IMR-90 (cell line): ENCODE measurements around the gene DTD1. TPM values are rescaled to one million over a fixed set of nuclear protein-coding genes. Genes with fewer than 3 reads are reported as not detected.

Source experiments
- ATAC-seq: fragments of 200-7000 bp; cut with Tn5 transposase; 2 replicates; pipeline ENCODE4 v1.9.1; 2020; ENCODE audit warnings: low read depth, mild to moderate bottlenecking, moderate library complexity
- BruUV-seq: library from RNA; stranded (reverse); fragments of 400-500 nt; replicated peaks from 2 replicates; lab custom pipeline; 2021; lab: Mats Ljungman, UMichigan
- CTCF ChIA-PET: fragments of 300-600 bp; formaldehyde crosslinking; extraction: SDS; loops from one replicate; lab custom pipeline; 2021; ENCODE audit warnings: antibody characterized with exemption; lab: Yijun Ruan, JAX
- POLR2A ChIA-PET: fragments of 300-600 bp; sonication (Branson Sonifier 250); formaldehyde crosslinking; loops from one replicate; lab custom pipeline; 2022; ENCODE audit warnings: antibody characterized with exemption; ENCODE audit not compliant: unreplicated experiment; lab: Charles Lee
- DNase-seq: peaks from one replicate; pipeline ENCODE4 v3.0.0; 2013
- H2AFZ ChIP-seq: replicated peaks from 2 replicates; pipeline ENCODE3; 2013; ENCODE audit warnings: low read length, mild to moderate bottlenecking; ENCODE audit not compliant: poor library complexity
- H2AK5ac ChIP-seq: 2 replicates; pipeline ENCODE4 v1.6.1; 2013; ENCODE audit warnings: low read depth, low read length, inconsistent platforms
- H2AK9ac ChIP-seq: replicated peaks from 2 replicates; pipeline ENCODE3; 2013; ENCODE audit warnings: mild to moderate bottlenecking, low read depth, low read length, moderate library complexity; ENCODE audit not compliant: poor library complexity
- H2BK120ac ChIP-seq: 2 replicates; pipeline ENCODE4 v1.6.1; 2013; ENCODE audit warnings: low read depth, low read length, inconsistent platforms
- H2BK15ac ChIP-seq: 3 replicates; pipeline ENCODE4 v1.6.1; 2013; ENCODE audit warnings: low read depth, low read length, inconsistent platforms
- H2BK20ac ChIP-seq: 2 replicates; pipeline ENCODE4 v1.6.1; 2013; ENCODE audit warnings: low read depth, mild to moderate bottlenecking, inconsistent platforms, low read length, moderate library complexity
- H2BK5ac ChIP-seq: 2 replicates; pipeline ENCODE4 v1.6.1; 2013; ENCODE audit warnings: mild to moderate bottlenecking, low read depth, low read length, inconsistent platforms; ENCODE audit not compliant: poor library complexity, severe bottlenecking
- H3K14ac ChIP-seq: replicated peaks from 2 replicates; pipeline ENCODE4 v1.6.1; 2013; ENCODE audit warnings: low read depth, low read length, inconsistent platforms
- H3K18ac ChIP-seq: 2 replicates; pipeline ENCODE4 v1.6.1; 2013; ENCODE audit warnings: low read depth, low read length, control low read depth
- H3K23ac ChIP-seq: 2 replicates; pipeline ENCODE4 v1.6.1; 2013; ENCODE audit warnings: low read depth, low read length, inconsistent platforms
- H3K27ac ChIP-seq: 2 replicates; pipeline ENCODE4 v1.5.1; 2013; ENCODE audit warnings: mild to moderate bottlenecking, control low read depth, low read length; ENCODE audit not compliant: insufficient read depth
- H3K27me3 ChIP-seq: 2 replicates; pipeline ENCODE4 v1.6.1; 2013; ENCODE audit warnings: low read length; ENCODE audit not compliant: control insufficient read depth, insufficient read depth
- H3K36me3 ChIP-seq: 2 replicates; pipeline ENCODE4 v1.6.1; 2013; ENCODE audit warnings: low read length, mixed read lengths; ENCODE audit not compliant: control insufficient read depth, insufficient read depth
- H3K4ac ChIP-seq: 2 replicates; pipeline ENCODE4 v1.6.1; 2013; ENCODE audit warnings: low read depth, low read length, inconsistent platforms
- H3K4me1 ChIP-seq: 2 replicates; pipeline ENCODE4 v1.6.1; 2013; ENCODE audit warnings: low read length, mixed read lengths; ENCODE audit not compliant: control insufficient read depth, insufficient read depth
- H3K4me2 ChIP-seq: 2 replicates; pipeline ENCODE4 v1.6.1; 2013; ENCODE audit warnings: low read depth, mild to moderate bottlenecking, control low read depth, low read length, moderate library complexity
- H3K4me3 ChIP-seq: 2 replicates; pipeline ENCODE4 v1.5.1; 2013; ENCODE audit warnings: low read depth, mild to moderate bottlenecking, control low read depth, low read length, moderate library complexity; ENCODE audit not compliant: insufficient read depth
- H3K56ac ChIP-seq: 2 replicates; pipeline ENCODE4 v1.6.1; 2013; ENCODE audit warnings: low read length, inconsistent platforms; ENCODE audit not compliant: insufficient read depth; ENCODE audit errors: extremely low read depth
- H3K79me1 ChIP-seq, 2 experiments: 2 replicates each; pipeline ENCODE4 v1.6.1; 2013; ENCODE audit warnings: low read length in 2 of 2, inconsistent platforms in 1 of 2, low read depth in 1 of 2
- H3K9ac ChIP-seq: 2 replicates; pipeline ENCODE4 v1.6.1; 2013; ENCODE audit warnings: low read depth, low read length, control low read depth
- H3K9me1 ChIP-seq: 2 replicates; pipeline ENCODE4 v1.6.1; 2013; ENCODE audit warnings: low read length, inconsistent platforms; ENCODE audit not compliant: insufficient read depth
- H3K9me3 ChIP-seq: 2 replicates; pipeline ENCODE4 v1.6.1; 2013; ENCODE audit warnings: low read length; ENCODE audit not compliant: control insufficient read depth, insufficient read depth
- H4K20me1 ChIP-seq: 2 replicates; pipeline ENCODE4 v1.6.1; 2013; ENCODE audit warnings: low read length, inconsistent platforms; ENCODE audit not compliant: insufficient read depth
- H4K5ac ChIP-seq: 2 replicates; pipeline ENCODE4 v1.6.1; 2013; ENCODE audit warnings: mild to moderate bottlenecking, low read depth, low read length, control low read depth
- H4K8ac ChIP-seq, 2 experiments: 2 replicates each; pipeline ENCODE4 v1.6.1; 2013; ENCODE audit warnings: low read depth in 2 of 2, low read length in 2 of 2, control low read depth in 1 of 2, inconsistent platforms in 1 of 2
- H4K91ac ChIP-seq: 2 replicates; pipeline ENCODE4 v1.6.1; 2013; ENCODE audit warnings: low read depth, low read length, inconsistent platforms; ENCODE audit not compliant: insufficient read depth
- BHLHE40 ChIP-seq: fragments of 150-350 bp; IDR thresholded peaks from 2 replicates; pipeline ENCODE4 v1.6.1; 2016; ENCODE audit warnings: mild to moderate bottlenecking, low read depth, low read length
- CEBPB ChIP-seq: IDR thresholded peaks from 2 replicates; pipeline ENCODE4 v1.6.1; 2012; ENCODE audit warnings: low read depth, low read length, improper control_type of control experiment
- CHD1 ChIP-seq: IDR thresholded peaks from 2 replicates; pipeline ENCODE4 v1.6.1; 2012; ENCODE audit warnings: low read depth, low read length, improper control_type of control experiment
- ELK1 ChIP-seq: fragments of 150-350 bp; IDR thresholded peaks from 2 replicates; pipeline ENCODE4 v1.6.1; 2016; ENCODE audit warnings: low read depth, mild to moderate bottlenecking, low read length, moderate library complexity, borderline replicate concordance
- FOS ChIP-seq: fragments of 150-350 bp; IDR thresholded peaks from 2 replicates; pipeline ENCODE4 v1.6.1; 2016; ENCODE audit warnings: low read depth, low read length
- RAD21 ChIP-seq: IDR thresholded peaks from 2 replicates; pipeline ENCODE4 v1.6.1; 2012; ENCODE audit warnings: low read length, improper control_type of control experiment
- RCOR1 ChIP-seq: IDR thresholded peaks from 2 replicates; pipeline ENCODE4 v1.6.1; 2012; ENCODE audit warnings: mild to moderate bottlenecking, low read length, improper control_type of control experiment; ENCODE audit not compliant: insufficient replicate concordance
- RFX5 ChIP-seq: IDR thresholded peaks from 2 replicates; pipeline ENCODE4 v1.8.0; 2012; ENCODE audit warnings: low read depth, mild to moderate bottlenecking, low read length, moderate library complexity
- USF2 ChIP-seq: fragments of 150-350 bp; IDR thresholded peaks from 2 replicates; pipeline ENCODE4 v1.6.1; 2017; ENCODE audit warnings: mild to moderate bottlenecking, antibody characterized with exemption, low read length, low read depth
- WGBS, 2 experiments: methylation state at CpG; one replicate each; pipeline versions ENCODE4 v1.1.5 to v1.1.7; 2013; ENCODE audit warnings: missing lambda C conversion rate in 2 of 2; ENCODE audit not compliant: insufficient read length in 1 of 2; ENCODE audit errors: extremely low coverage in 2 of 2; 5-methylcytosine and 5-hydroxymethylcytosine counted together
- dilution Hi-C: fragments of 300-500 bp; cut with HindIII; formaldehyde crosslinking; loops from one replicate; pipeline ENCODE4 v1.14.3; 2018; ENCODE audit warnings: low sequenced_read_pairs; ENCODE audit not compliant: unreplicated experiment
- in situ Hi-C: fragments of 300-500 bp; cut with MboI; formaldehyde crosslinking; loops from 3 replicates; pipeline ENCODE4 v1.14.3; 2019; ENCODE audit warnings: low sequenced_read_pairs, inconsistent platforms, mixed read lengths
- intact Hi-C: fragments of 100-400 bp; cut with micrococcal nuclease; formaldehyde crosslinking; loops from 2 replicates; pipeline ENCODE4 v1.10.0; 2022
- polyA plus RNA-seq, 3 experiments: library from polyadenylated mRNA; depleted of rRNA; stranded (reverse); fragments of >200 nt; gene quantifications; 2 replicates each; pipeline ENCODE4 v1.2.3, GENCODE V29; 2012; ENCODE audit warnings: low replicate concordance in 1 of 3
- total RNA-seq: library from RNA; depleted of rRNA; stranded (reverse); fragments of >200 nt; gene quantifications from 2 replicates; pipeline ENCODE4 v1.2.3, GENCODE V29; 2012

Gene DTD1
- total and polyA plus RNA-seq, 2 of the 4 experiments (the other 2 are of a cell fraction), result 73.1 to 101 TPM

- dilution Hi-C loops, result no loop called here
- in situ Hi-C loops, result no loop called here
These were observed 66.6 kb downstream of the DTD1 start for GRCh38 chr20:18654448-18654773.

More at GRCh38 chr20:18654448-18654773, 66.6 kb downstream of the DTD1 start:
- Histone ChIP-seq H3K79me1 (peaks cover 0 to 5% of the 10 kb centered on the region in 2 experiments; a peak in 1 of 4 replicates), H2BK15ac (no peak overlapping the region), H2BK20ac (no peak overlapping the region), H4K5ac (no peak overlapping the region), H2BK120ac (no peak overlapping the region), H3K14ac (no peak overlapping the region), H3K23ac (no peak overlapping the region), H3K9me1 (peaks cover 8% of the 10 kb centered on the region), H3K27me3 (no peaks in the 10 kb centered on the region), H3K4me2 (no peak overlapping the region), H2AFZ (no peak overlapping the region), H2BK5ac (no peak overlapping the region), H3K9me3 (no peaks in the 10 kb centered on the region), H2AK9ac (no peak overlapping the region), H4K91ac (no peak overlapping the region), H3K27ac (no peak overlapping the region), H3K56ac (no peak overlapping the region), H4K8ac (no peak overlapping the region), H4K20me1 (no peaks in the 10 kb centered on the region), H3K4me3 (no peak overlapping the region), H3K18ac (no peak overlapping the region), H3K36me3 (no peaks in the 10 kb centered on the region), H3K4ac (no peak overlapping the region), H3K9ac (no peak overlapping the region), H3K4me1 (peaks cover 2% of the 10 kb centered on the region), H2AK5ac (no peak overlapping the region)
- CTCF ChIA-PET, result interaction anchor here (0.6 kb wide), 1 partner anchor 538 kb away, joined by 3 read pairs; no protein-coding TSS in a partner anchor
- no CpG with 5 or more reads among the region's 1 CpG for WGBS, 2 experiments
- TF ChIP-seq CEBPB, result no peak
- TF ChIP-seq BHLHE40, result no peak
- TF ChIP-seq USF2, result no peak
- TF ChIP-seq RFX5, result no peak
- TF ChIP-seq FOS, result no peak
- TF ChIP-seq RAD21, result no peak
- no peak for TF ChIP-seq CHD1
- TF ChIP-seq RCOR1, result no peak
- TF ChIP-seq ELK1, result no peak
- no TSS peak for BruUV-seq
- DNase-seq, result no peak
- intact Hi-C loops, result no loop called here
- no peak for ATAC-seq
- POLR2A ChIA-PET, result no interaction called here
